DLD1 (cell line): ENCODE measurements around the gene DNMBP.

ENCODE experiments used
- in situ Hi-C: cut with HindIII; loops from 2 replicates; pipeline ENCODE4 v1.10.0; 2017; ENCODE audit warnings: low sequenced_read_pairs

Gene DNMBP

DNA sequence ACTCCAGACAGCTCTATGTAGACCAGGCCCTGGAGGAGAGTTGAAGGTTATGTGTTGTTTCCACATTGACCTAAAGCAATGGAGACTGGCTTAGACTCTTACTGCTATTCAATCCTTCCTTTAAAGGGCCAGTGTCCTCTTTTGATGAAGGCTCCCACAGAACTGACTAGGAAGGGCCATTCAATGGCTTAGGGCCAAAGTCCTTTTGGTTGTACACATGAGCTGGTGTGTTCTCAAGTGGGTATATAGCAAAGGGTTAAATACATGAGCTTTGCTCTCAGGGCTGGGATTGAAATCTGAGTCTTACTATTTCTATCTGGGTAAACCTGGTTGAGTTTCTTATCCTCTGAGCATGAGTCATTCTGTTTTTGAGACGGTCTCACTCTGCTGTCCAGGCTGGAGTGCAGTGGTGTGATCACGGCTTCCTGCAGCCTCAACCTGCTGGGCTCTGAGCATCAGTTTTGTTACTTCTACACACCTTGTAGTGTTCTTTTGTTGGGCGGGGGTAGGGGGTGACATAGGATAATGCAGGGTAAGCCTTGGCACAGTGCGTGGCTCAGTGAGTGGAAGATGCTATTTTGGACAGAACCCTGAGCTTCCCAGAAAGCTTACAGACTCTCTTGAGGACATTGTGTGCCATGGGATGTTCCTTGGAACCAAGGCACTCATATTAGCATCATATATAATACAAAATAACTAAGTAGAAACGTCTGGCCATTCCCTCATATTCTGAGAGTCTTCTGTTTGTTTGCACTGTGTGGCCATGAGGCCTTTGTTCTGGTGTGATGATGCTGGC lies 137.2 kb downstream of the DNMBP start:
- in situ Hi-C loops, result loop anchor here (25.0 kb wide), 1 partner anchor 315 kb away; the partner anchor contains the start of gene ERLIN1

DNA sequence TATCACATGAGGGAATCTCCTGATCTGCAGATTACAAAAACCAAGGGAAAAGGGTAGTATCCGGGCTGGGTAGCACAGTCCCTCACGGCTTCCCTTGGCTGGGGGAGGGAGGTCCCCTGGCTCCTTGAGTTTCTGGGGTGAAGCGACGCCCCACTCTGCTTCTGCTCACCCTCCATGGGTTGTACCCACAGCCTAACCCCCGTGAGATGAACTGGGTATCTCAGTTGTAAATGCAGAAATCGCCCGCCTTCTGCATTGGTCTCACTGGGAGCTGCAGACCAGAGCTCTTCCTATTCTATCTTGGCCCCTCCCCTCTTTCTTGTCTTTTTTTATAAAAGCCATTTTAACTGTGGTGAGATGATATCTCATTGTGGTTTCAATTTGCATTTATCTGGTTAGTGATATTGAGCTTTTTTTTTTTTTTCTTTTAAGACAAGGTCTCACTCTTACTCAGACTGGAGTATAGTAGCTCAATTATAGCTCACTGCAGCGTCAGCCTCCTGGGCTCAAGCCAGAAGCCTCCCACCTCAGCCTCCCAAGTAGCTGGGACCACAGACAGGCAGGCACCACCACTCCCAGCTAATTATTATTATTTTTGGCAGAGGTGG lies 139.5 kb downstream of the DNMBP start:
- in situ Hi-C loops, result loop anchor here (25.0 kb wide), 1 partner anchor 317 kb away; the partner anchor contains the start of gene ERLIN1

DNA sequence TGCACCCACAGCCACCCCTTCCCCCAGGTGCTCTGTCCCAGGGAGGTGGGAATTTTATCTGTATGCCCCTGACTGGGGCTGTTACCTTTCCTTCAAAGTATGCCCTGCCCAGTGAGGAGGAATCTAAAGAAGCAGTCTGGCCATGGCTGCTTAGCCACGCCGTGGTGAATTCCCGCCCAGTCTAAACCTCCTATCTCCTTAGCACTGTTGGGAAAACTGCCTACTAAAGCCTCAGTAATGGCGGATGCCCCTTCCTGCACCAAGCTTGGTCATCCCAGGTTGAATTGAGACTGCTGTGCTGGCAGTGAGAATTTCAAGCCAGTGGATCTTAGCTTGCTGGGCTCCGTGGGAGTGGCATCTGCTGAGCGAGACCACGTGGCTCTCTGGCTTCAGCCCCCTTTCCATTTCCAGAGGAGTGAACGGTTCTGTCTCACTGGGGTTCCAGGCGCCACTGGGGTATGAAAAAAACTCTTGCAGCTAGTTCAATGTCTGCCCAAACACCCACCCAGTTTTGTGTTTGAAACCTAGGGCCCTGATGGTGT lies 140.1 kb downstream of the DNMBP start:
- in situ Hi-C loops, result loop anchor here (25.0 kb wide), 1 partner anchor 318 kb away; the partner anchor contains the start of gene ERLIN1

DNA sequence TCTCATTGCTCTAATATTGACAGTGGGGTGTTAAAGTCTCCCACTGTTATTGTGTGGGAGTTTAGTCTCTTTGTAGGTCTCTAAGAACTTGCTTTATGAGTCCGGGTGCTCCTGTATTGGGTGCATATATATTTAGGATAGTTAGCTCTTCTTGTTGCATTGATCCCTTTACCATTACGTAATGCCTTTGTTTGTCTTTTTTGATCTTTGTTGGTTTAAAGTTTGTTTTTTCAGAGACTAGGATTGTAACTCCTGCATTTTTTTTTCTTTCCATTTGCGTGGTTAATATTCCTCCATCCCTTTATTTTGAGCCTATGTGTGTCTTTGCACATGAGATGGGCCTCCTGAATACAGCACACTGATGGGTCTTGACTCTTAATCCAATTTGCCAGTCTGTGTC lies 142.5 kb downstream of the DNMBP start:
- in situ Hi-C loops, result loop anchor here (25.0 kb wide), 1 partner anchor 320 kb away; the partner anchor contains the start of gene ERLIN1

DNA sequence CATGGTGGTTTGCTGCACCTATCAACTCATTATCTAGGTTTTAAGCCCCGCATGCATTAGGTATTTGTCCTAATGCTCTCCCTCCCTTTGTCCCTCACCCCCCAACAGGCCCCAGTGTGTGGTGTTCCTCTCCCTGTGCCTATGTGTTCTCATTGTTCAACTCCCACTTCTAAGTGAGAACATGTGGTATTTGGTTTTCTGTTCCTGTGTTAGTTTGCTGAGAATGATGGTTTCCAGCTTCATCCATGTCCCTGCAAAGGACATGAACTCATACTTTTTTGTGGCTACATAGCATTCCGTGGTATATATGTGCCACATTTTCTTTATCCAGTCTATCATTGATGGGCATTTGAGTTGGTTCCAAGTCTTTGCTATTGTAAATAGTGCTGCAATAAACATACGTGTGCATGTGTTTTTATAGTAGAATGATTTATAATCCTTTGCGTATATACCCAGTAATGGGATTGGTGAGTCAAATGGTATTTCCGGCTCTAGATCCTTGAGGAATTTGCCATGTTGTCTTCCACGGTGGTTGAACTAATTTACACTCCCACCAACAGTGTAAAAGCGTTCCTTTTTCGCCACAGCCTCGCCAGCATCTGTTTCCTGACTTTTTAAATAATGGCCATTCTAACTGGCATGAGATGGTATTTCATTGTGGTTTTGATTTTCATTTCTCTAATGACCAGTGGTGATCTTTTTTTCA lies 146.1 kb downstream of the DNMBP start:
- in situ Hi-C loops, result loop anchor here (25.0 kb wide), 1 partner anchor 324 kb away; the partner anchor contains the start of gene ERLIN1

DNA sequence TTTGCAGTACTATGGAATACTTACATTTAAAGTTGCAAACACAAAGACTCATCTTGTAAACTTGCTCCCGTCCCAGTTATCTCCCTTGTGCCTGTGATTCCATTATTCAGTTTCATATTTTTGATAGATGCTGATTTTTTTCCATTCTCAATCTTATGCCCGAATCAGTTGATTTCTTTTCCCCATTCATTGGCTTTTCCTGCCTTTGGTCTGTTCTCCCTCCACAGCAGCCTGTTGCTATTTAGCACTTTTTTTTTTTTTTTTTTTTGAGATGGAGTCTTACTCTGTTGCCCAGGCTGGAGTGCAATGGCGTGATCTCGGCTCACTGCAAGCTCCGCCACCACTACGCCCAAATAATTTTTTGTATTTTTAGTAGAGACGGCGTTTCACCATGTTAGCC lies 149.3 kb downstream of the DNMBP start:
- in situ Hi-C loops, result loop anchor here (25.0 kb wide), 1 partner anchor 327 kb away; the partner anchor contains the start of gene ERLIN1

DNA sequence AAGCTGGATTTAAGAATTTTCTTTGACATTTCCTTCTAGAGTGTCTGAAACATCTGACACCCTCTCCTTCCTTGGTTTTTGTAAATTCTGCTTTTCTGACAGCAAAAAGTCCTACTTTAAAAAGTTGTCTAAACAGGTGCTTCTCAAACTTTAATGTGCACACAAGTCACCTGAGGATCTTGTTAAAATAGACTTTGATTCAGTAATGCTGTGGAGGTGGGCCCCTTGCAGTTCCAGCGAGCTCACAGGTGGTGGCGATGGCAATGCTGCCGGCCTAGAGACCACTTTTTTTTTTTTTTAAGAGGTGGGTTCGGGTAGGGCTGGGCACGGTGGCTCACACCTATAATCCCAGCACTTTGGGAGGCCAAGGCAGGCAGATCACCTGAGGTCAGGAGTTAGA lies 150.2 kb downstream of the DNMBP start:
- in situ Hi-C loops, result loop anchor here (25.0 kb wide), 1 partner anchor 328 kb away; the partner anchor contains the start of gene ERLIN1

DNA sequence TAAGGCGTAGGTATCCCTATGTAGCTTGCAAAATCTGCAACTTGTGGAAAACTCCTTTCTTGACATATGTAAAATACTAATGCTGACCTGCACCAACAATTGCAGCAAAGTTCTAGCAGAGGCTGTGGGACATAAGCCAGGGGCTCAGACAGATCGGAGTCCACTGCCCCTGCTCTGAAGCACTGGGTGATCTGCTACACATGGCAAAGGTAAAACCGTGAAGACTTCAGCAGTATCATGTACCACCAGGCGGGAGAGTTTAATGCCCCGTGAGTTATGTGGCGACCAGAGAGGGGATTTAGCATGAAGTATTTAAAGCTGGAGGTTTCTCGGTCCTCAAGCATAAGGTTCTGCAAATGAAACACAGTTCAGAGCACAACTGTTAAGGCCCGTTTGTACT lies 150.9 kb downstream of the DNMBP start:
- in situ Hi-C loops, result loop anchor here (25.0 kb wide), 1 partner anchor 328 kb away; the partner anchor contains the start of gene ERLIN1

DNA sequence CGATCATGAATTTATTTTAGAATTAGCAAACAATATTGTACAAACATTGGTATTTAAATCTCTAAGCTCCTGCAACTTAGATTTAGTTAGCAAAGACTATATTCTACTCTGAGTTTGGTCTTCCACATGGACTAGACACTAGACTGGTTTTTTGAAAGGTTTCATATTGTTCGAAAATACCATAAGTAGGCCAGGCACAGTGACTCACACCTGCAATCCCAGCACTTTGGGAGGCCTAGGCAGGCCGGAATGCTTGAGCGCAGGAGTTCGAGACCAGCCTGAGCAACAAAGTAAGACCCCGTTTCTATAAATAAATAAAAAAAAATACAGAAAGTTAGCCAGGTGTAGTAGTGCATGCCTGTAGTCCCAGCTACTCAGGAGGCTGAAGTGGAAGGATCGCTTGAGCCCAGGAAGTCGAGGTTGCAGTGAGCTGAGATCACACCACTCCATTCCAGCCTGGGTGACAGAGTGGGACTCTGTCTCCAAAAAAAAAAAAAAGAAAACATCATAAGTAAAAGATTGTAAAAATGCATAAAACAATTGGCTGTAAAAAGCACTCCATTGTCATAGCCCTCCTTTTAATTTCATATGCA lies 154.2 kb downstream of the DNMBP start:
- in situ Hi-C loops, result loop anchor here (25.0 kb wide), 1 partner anchor 332 kb away; the partner anchor contains the start of gene ERLIN1

DNA sequence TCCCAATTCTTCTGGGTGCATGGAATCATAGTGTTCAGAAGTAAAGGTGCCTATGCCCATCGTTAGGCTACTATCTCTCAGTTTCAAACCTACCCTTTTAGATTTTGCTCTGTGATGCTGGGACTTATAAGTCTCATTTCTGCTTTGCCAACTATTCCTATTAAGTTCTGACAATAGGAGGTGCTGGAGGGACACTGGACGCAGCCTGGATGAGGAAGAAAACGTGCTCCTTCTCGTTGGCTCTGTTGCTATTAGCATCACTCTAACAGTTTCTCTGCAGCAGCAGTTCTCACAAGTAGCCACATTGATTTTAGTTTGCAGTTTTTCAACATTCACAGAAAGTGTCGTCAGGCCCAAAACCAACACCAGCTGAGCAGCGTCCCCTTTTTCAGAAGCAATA lies 154.9 kb downstream of the DNMBP start:
- in situ Hi-C loops, result loop anchor here (25.0 kb wide), 1 partner anchor 332 kb away; the partner anchor contains the start of gene ERLIN1

DNA sequence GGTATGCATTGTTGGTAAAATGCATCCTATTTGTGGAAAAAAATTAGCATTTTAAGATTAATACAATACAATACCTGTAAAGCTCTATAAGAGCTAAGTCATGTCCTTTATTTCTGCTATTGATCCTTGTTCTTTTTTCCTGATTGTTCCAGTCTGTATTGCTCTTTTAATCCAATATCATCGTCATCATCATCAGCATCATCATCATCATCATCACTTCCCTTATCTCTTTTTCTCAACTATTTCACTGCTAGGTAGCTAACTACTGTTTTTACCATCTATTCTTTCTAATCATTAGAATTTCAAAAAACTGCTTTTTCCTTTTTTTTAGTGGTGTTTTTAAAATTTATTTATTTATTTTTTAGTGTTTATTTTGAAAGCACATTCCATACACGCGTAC lies 156.1 kb downstream of the DNMBP start:
- in situ Hi-C loops, result loop anchor here (25.0 kb wide), 1 partner anchor 334 kb away; the partner anchor contains the start of gene ERLIN1

DNA sequence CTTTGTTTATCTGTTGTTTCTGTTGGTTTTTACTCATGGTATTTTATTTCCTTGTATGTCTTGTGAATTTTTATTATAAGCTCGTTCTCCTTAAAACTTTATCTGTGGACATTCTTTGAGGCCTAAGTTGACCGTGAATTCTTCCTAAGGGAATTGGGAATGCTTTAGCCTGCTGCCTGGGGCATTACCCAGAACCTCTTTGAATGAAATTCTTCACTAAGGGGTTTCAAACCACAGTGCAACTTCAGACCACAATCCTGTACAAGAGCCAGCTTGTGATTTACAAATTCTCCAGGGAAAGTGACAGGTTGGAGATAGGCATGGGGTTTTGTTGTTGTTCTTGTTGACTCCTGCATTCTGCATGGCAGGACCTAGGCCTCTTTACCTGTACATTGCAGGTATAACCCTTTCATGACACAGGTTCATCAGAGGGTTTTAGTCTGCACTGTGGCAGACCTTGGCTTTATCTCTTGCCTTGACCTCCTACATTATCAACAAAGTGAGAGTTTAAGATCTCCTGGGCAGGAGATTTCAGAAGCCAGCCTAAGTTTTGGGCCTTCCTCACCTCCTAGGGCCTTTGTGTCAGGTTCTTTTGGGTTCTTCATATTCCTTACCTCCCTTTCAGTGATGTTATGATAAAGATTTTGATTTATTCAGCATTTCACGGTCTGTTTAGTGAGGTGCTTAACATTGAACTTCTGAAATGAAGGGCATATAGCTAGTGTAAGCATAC lies 157.1 kb downstream of the DNMBP start:
- in situ Hi-C loops, result loop anchor here (25.0 kb wide), 1 partner anchor 335 kb away; the partner anchor contains the start of gene ERLIN1

DNA sequence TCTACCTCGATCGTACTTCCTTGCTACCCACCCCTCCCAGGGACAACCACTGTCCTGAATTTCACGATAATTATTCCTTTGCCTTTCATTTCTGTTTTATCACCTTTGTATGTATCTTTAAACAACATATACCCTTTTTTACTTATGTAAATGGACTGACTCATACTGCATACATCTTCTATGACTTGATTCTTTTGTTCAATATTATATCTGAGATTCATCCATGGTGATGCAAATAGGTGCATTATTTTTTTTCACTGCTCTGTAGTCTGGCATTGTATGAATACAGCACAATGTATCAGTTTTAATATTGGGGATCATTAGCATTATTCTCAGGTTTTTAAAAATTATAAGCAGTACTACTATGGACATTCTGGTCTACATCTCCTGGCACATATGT lies 157.9 kb downstream of the DNMBP start:
- in situ Hi-C loops, result loop anchor here (25.0 kb wide), 1 partner anchor 335 kb away; the partner anchor contains the start of gene ERLIN1

DNA sequence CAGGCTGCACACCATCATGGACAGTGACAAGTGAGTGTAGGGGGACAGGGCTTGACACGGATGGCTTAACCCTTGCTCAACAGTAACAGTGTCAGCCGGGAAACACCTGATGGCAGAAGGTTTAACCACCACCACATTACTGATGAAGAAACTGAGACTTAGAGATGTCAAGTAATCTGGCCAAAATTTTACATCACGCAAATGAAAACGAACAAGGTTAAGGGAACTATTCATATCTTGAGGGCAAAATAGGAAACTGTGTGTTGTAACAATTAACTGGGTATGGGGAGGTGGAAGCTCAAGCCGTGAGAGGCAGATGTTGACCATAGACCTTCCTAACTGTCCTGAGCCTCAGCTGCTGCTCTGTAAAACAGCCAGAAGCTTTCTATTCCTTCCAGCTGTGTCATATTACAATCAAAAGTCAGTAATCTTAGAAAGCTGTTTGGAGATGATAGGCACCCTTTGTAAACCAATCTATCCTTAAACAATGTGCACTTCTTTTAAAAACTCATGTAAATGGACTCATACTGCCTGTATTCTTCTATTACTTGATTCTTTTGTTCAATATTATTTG lies 158.9 kb downstream of the DNMBP start:
- in situ Hi-C loops, result loop anchor here (25.0 kb wide), 1 partner anchor 336 kb away; the partner anchor contains the start of gene ERLIN1

DNA sequence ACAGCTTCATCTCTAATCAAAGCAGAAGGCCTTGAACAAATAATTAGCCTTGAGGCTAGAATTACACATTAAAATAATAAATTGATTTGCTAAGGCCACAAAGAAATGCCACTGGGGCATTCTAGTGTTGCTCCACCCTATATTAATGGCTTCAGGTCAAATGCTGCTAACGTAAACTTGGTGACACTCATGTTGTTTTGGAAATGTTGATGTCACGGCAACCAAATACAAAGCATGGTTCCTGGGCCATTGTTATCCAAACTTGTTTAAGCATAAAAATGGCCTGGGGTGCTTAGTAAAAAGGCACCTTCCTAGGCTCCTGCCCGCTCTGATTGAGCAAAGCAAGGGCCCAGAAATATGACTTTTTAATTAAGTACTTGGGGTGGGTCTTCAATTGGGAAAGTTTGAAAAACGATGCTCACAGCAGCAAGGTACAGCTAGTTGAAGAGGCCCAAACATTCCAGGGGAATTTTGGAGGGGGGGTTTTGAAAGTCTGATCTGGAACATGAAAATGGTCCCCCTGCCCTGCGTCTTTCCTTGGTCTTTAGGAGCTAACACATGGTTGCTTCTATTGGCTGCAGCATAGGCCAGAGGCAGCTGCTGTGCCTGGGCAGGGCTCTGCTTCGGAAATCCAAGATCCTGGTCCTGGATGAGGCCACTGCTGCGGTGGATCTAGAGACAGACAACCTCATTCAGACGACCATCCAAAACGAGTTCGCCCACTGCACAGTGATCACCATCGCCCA lies 159.6 kb downstream of the DNMBP start:
- in situ Hi-C loops, result loop anchor here (25.0 kb wide), 1 partner anchor 337 kb away; the partner anchor contains the start of gene ERLIN1

DNA sequence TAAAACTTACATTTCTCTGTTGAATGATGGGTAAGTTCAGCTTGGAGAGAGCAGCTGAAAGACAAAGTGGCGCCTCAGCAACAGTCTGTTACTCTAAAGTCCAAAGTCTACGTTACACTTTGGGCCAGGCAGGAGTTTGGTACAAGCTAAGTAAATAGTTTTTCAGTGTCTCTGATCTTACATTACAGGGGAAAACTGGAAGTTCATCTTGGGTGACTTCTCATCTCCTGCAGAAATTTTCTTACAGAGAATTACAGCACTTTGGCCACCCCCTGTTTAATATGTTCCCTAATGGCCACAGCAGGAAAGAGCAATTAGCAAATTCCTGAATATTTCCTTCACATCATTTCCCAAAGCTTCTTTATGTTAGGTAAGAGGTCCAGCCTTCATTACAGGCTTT lies 160.2 kb downstream of the DNMBP start:
- in situ Hi-C loops, result no loop called here

DNA sequence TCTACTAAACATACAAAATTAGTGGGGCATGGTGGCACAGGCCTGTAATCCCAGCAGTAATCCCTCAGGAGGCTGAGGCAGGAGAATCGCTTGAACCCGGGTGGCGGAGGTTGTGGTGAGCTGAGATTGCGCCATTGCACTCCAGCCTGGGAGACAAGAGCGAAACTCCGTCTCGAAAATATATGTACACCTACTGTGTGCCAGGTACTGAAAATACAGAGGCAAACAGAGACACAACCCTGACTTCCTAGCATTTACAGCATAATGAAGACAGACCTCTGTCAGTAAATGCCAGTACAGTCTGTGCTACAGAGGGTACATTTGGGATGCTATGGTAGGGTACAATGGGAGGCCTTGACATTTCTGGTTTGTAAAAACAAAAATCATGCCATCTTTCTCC lies 160.7 kb downstream of the DNMBP start:
- in situ Hi-C loops, result no loop called here

DNA sequence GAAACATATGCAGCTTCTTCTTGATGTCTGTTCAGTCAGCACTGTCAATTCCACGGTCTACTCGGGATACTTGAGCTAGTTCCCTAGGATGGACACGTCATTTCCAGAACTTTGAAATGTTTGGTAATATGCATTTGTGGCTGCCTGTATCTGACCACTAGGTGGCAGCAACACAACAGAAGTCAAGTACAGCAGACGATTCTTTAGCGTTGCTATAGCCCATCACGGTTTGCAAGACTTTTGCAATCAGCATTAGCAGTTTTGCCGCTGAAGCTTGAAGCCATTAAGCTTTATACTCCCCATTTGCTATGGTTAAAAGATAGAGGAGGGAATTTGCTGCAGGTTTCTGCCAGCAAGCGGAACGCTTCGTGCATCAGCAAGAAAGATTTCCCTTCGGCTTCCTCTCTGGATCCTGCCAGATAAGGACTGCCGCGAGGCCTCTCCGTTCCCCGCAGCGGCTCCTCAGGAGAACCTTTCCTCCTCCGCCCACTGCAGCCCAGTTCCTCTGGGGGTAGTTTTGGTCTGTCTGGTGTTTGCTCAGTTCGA lies 163.8 kb downstream of the DNMBP start:
- in situ Hi-C loops, result no loop called here
